GM23248 (cell line): ENCODE data around the gene ARID3B.

ENCODE experiments used
- EZH2 ChIP-seq: fragments of 200-600 bp; sonication (generic); IDR thresholded peaks from 2 replicates; pipeline ENCODE4 v1.6.1; 2018; ENCODE audit warnings: antibody characterized with exemption, mild to moderate bottlenecking; ENCODE audit not compliant: insufficient read depth, poor library complexity, severe bottlenecking
- EZH2phosphoT487 ChIP-seq: fragments of 200-600 bp; sonication (generic); IDR thresholded peaks from 2 replicates; pipeline ENCODE4 v1.6.1; 2018; ENCODE audit warnings: antibody characterized with exemption, moderate library complexity, mild to moderate bottlenecking, low read depth; ENCODE audit not compliant: insufficient read depth

GRCh38 chr15:74605795-74606150 lies 64.8 kb downstream of the ARID3B start:
- TF ChIP-seq EZH2phosphoT487 (no peak), EZH2 (no peak)
